Measurements from ENCODE around the gene DSTN.

The DSTN gene

DNA sequence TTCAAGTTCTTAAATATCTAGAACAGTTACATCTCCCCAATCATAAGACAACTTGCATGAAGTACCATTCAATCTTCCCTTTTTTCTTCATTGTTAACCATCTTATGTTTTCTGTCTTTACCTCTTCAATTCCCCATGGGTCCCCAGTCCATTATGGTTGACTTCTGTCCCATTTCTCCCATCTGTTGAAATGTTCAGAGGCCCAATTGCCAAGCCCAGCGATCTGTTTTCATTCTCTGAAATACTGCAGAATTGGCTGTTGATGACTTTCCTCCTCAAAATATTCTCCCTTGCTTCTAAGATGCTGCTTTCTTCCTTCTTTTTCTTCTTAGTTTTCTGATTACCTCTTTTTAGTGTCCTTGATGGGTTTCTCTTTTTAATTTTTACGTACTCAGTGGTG lies 26.0 kb downstream of the DSTN start:
- Histone ChIP-seq H3K27ac (ENCODE audit: low read depth, low read length, severe bottlenecking) (no peak overlapping the region), H3K4me3 (ENCODE audit: extremely low read depth, insufficient read depth, low read length, poor library complexity, severe bottlenecking) (no peak overlapping the region), H3K36me3 (ENCODE audit: control insufficient read depth, insufficient read depth, low read length) (peaks cover 49% of the 10 kb centered on the region)

DNA sequence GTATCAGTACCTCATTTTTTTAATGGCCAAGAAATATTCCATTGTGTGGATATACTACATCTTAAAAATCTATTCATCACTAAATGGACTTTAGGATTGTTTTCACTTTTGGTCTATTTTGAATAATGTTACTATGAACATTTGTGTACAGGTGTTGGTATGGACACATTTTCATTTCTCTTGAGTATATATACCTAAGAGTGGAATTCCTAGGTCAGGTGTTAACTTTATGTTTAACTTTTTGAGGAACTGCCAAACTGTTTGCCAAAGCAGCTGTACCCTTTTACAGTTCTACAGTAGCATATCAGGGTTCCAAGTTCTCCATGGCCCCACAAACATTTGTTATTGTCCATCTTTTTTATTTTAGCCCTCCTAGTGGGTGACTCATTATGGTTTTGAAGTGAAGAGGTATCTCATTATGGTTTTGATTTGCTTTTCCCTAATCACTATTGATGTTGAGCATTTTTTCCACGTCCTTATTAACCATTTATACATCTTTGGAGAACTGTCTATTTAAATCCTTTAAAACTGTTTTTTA lies 28.2 kb downstream of the DSTN start:
- H3K27ac ChIP-seq (ENCODE audit: low read depth, low read length, severe bottlenecking), result no peak overlapping the region
- H3K4me1 ChIP-seq (ENCODE audit: control insufficient read depth, insufficient read depth, low read length, poor library complexity, severe bottlenecking), result peaks cover 8% of the 10 kb centered on the region
- H3K36me3 ChIP-seq (ENCODE audit: control insufficient read depth, insufficient read depth, low read length), result peaks cover 50% of the 10 kb centered on the region
- no CpG with 5 or more reads among the region's 1 CpG for WGBS, 2 experiments (ENCODE audit: insufficient coverage in 2 of 2)
- no peak overlapping the region for H3K4me3 ChIP-seq (ENCODE audit: extremely low read depth, insufficient read depth, low read length, poor library complexity, severe bottlenecking)
- H3K9me3 ChIP-seq (ENCODE audit: control insufficient read depth, low read length), result no peaks in the 10 kb centered on the region

More for the DNA sequence above, 26.0 kb downstream of the DSTN start:
- Histone ChIP-seq H3K9me3 (ENCODE audit: control insufficient read depth, low read length) (no peaks in the 10 kb centered on the region), H3K4me1 (ENCODE audit: control insufficient read depth, insufficient read depth, low read length, poor library complexity, severe bottlenecking) (peaks cover 8% of the 10 kb centered on the region)
- WGBS, 2 experiments (ENCODE audit: insufficient coverage in 2 of 2), result 100% methylated on average over 1 of the region's 2 CpGs

DNA sequence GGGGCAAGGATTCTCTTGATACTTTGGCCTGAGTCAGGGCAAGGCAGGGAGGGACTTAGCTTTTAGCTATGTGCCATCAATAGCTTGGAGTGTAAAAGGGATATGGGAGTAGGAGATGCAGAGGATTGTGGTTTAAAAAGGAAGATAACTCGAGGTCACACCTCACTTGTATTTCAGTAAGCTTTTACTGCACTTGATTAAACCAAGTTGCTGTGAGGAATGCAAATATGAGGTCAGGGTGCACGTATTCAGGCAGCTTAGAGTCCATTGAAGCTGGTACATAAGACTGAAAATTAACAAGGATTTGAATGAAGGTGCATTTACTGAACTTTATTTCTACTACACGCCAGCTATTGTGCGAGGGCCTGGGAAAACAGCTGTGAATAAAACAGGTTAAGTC lies 32.1 kb downstream of the DSTN start:
- H3K4me1 ChIP-seq (ENCODE audit: control insufficient read depth, insufficient read depth, low read length, poor library complexity, severe bottlenecking), result no peaks in the 10 kb centered on the region
- no peak overlapping the region for H3K27ac ChIP-seq (ENCODE audit: low read depth, low read length, severe bottlenecking)
- H3K36me3 ChIP-seq (ENCODE audit: control insufficient read depth, insufficient read depth, low read length), result peaks cover 85% of the 10 kb centered on the region
- H3K9me3 ChIP-seq (ENCODE audit: control insufficient read depth, low read length), result no peaks in the 10 kb centered on the region
- H3K4me3 ChIP-seq (ENCODE audit: extremely low read depth, insufficient read depth, low read length, poor library complexity, severe bottlenecking), result no peak overlapping the region
- WGBS, 2 experiments (ENCODE audit: insufficient coverage in 2 of 2), result 70 to 88% methylated on average over 3 to 4 of the region's 4 CpGs

DNA sequence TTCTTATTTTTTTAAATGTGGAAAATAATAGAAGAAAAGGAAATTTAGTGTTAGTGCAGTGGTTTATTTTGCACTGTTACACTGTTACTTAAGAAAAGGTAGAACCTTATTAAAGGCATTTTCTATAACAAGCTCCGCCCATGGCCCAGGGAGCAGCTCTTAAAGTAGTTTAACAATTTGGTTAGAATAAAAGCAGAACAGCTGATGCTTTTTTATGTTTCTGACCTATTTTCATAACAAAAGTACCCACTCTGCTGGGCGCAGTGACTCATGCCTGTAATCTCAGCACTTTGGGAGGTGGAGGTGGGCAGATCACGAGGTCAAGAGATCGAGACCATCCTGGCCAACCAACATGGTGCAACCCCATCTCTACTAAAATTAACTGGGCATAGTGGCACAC lies 32.6 kb downstream of the DSTN start:
- Histone ChIP-seq H3K27ac (ENCODE audit: low read depth, low read length, severe bottlenecking) (no peak overlapping the region), H3K36me3 (ENCODE audit: control insufficient read depth, insufficient read depth, low read length) (peaks cover 86% of the 10 kb centered on the region), H3K9me3 (ENCODE audit: control insufficient read depth, low read length) (no peaks in the 10 kb centered on the region), H3K4me1 (ENCODE audit: control insufficient read depth, insufficient read depth, low read length, poor library complexity, severe bottlenecking) (no peaks in the 10 kb centered on the region), H3K4me3 (ENCODE audit: extremely low read depth, insufficient read depth, low read length, poor library complexity, severe bottlenecking) (no peak overlapping the region)
- 100% methylated on average over 3 of the region's 4 CpGs; no CpG with 5 or more reads in 1 of the 2 experiments for WGBS, 2 experiments (ENCODE audit: insufficient coverage in 2 of 2)

DNA sequence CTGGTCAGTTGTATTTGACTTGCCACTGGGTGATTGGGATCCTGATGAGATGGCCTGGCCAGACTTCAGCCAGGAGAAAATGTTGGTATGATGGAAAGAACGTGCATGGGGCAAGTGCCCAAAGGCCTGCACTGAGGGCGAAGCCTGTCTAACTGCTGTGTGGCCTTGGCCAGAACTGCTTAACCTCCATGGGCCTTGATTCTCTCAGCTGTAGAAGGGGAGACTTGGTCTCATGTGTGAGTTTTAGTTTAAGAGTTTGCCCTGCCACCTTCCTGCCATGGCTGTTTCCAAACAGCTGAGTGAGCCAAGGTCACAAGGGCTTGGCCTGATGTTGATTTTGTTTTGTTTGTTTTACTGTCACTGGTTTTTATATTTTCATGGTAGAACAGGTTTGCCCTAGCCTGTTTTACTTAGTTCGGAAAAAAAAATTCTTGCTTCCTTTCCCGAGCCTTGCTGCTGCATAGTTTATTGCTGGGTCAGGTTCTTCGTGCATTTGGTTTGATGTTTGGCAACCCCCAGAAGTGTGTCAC lies 35.3 kb downstream of the DSTN start:
- Histone ChIP-seq H3K4me1 (ENCODE audit: control insufficient read depth, insufficient read depth, low read length, poor library complexity, severe bottlenecking) (no peaks in the 10 kb centered on the region), H3K36me3 (ENCODE audit: control insufficient read depth, insufficient read depth, low read length) (peaks cover 83% of the 10 kb centered on the region), H3K9me3 (ENCODE audit: control insufficient read depth, low read length) (no peaks in the 10 kb centered on the region), H3K4me3 (ENCODE audit: extremely low read depth, insufficient read depth, low read length, poor library complexity, severe bottlenecking) (no peak overlapping the region), H3K27ac (ENCODE audit: low read depth, low read length, severe bottlenecking) (no peak overlapping the region)
- 93 to 95% methylated on average over 5 of the region's 5 CpGs for WGBS, 2 experiments (ENCODE audit: insufficient coverage in 2 of 2)

DNA sequence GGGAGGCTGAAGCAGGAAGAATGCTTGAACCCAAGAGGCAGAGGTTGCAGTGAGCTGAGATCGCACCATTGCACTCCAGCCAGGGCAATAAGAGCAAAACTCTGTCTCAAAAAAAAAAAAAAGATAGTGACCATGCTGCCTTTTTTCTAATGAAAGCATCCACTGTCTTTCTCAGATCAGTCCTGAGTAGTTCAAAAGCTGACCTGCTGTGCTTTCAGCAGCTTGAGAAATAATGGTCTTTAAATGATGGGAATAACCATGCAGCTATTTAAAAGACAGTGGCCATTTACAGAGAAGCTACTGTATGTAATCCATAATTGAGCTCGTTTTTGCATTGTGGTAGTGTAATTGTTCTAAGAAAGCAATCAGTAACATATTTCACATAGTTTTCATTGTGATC lies 36.1 kb downstream of the DSTN start:
- Histone ChIP-seq H3K27ac (ENCODE audit: low read depth, low read length, severe bottlenecking) (no peak overlapping the region), H3K4me3 (ENCODE audit: extremely low read depth, insufficient read depth, low read length, poor library complexity, severe bottlenecking) (no peak overlapping the region), H3K4me1 (ENCODE audit: control insufficient read depth, insufficient read depth, low read length, poor library complexity, severe bottlenecking) (no peaks in the 10 kb centered on the region), H3K36me3 (ENCODE audit: control insufficient read depth, insufficient read depth, low read length) (peaks cover 83% of the 10 kb centered on the region), H3K9me3 (ENCODE audit: control insufficient read depth, low read length) (no peaks in the 10 kb centered on the region)
- WGBS, 2 experiments (ENCODE audit: insufficient coverage in 2 of 2), result 83% methylated on average over 1 of the region's 2 CpGs; no CpG with 5 or more reads in 1 of the 2 experiments

DNA sequence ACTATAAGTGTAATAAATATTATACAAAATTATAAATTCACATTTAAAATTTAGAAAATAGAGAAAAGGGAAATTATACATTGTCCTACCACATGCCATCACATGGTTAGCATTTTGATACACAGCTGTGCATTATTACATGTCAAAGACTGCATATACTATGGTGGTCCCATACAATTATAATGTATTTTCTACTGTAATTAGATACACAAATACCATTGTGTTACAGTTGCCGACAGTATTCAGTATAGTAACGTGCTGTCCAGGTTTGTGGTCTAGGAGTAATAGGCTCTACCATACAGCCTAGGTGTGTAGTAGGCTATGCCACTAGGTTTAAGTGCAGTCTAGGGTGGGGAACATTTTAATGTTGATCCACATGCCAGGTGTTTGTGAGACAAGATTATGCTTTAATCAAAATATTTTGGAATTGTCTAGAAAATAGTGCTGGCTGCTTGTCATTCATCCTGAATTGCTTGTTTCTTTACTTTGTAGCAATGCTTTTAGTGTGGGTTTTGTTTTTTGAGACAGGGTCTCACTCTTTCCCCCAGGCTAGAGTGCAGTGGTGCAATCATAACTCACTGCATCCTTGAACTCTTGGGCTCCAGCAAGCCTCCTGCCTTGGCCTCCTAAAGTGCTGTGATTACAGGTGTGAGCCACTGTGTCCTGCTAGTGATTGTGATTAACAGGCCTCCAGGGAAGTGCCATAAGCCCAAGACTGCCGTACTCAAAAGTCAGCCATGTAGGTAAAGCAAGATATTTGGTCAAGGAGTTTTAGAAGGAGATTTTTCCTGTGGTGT lies 39.0 kb downstream of the DSTN start:
- Histone ChIP-seq H3K4me1 (ENCODE audit: control insufficient read depth, insufficient read depth, low read length, poor library complexity, severe bottlenecking) (peaks cover under 1% of the 10 kb centered on the region), H3K9me3 (ENCODE audit: control insufficient read depth, low read length) (no peaks in the 10 kb centered on the region), H3K4me3 (ENCODE audit: extremely low read depth, insufficient read depth, low read length, poor library complexity, severe bottlenecking) (no peak overlapping the region), H3K27ac (ENCODE audit: low read depth, low read length, severe bottlenecking) (no peak overlapping the region), H3K36me3 (ENCODE audit: control insufficient read depth, insufficient read depth, low read length) (peaks cover 64% of the 10 kb centered on the region)
- WGBS, 2 experiments (ENCODE audit: insufficient coverage in 2 of 2), result 88 to 90% methylated on average over 2 to 3 of the region's 3 CpGs

DNA sequence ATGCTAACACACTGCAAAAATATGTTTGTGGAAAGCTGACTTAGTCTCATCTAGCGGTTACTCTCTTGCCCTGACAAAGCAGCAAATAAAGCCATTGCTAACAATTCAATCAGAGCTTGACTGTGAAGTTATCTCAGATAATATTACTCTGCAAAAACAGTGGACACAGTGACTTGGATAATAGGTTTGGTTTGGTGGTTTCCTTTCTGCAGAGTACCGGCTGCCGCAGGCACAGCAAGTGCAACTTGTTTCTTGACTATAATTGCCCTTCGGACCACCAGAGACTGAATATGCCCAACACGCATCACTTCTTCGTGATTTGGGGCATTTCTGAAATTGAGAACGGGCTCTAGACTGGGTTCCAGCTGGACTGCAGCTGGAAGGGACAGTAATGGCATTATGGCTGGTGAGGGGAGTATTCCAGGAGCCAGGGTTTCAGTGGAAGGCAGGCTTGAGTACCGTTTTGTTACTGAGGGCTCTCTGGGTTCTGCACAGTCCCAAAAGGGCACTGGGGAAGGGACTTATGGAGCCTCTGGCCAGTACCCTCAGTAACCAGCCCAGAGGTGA lies 40.0 kb downstream of the DSTN start:
- H3K36me3 ChIP-seq (ENCODE audit: control insufficient read depth, insufficient read depth, low read length), result peaks cover 63% of the 10 kb centered on the region
- no peak overlapping the region for H3K4me3 ChIP-seq (ENCODE audit: extremely low read depth, insufficient read depth, low read length, poor library complexity, severe bottlenecking)
- no peak overlapping the region for H3K27ac ChIP-seq (ENCODE audit: low read depth, low read length, severe bottlenecking)
- H3K4me1 ChIP-seq (ENCODE audit: control insufficient read depth, insufficient read depth, low read length, poor library complexity, severe bottlenecking), result peaks cover 3% of the 10 kb centered on the region
- 90 to 94% methylated on average over 7 to 8 of the region's 8 CpGs for WGBS, 2 experiments (ENCODE audit: insufficient coverage in 2 of 2)
- H3K9me3 ChIP-seq (ENCODE audit: control insufficient read depth, low read length), result no peaks in the 10 kb centered on the region

DNA sequence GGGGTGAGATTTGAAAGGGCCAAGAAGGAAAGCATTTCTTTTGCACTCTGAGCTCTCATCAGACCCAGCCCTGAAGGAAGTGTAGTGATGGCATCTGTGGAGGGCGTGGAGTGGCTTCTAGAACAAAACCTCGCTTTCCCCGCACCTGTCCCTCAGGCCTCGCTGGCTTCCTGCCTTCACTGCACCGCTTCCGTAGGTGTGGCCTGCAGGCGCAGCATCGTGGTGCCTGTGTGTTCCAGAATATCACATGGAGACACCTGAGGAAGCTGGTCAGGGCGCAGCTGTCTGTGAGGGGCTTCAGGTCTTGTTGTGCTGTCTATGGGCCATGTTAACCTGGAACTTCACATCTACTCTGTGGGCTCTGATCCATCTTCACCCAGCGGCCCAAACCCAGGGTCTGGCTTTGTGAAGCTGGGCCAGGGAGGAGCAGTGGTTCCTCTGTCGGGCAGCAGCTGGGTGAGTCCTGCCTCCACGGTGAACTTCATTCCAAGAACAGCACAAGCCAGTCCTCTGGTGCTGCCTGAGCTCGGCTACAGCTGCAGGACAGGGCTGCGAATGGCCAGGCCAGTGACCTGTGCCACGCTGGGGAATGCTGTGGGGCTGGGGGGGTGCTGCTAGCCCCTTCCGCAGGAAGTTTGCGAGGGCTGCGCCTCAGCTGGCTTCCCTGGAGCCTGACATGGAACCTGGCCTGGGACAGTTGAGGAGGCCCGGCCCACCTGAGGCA lies 40.9 kb downstream of the DSTN start:
- Histone ChIP-seq H3K27ac (ENCODE audit: low read depth, low read length, severe bottlenecking) (no peak overlapping the region), H3K4me3 (ENCODE audit: extremely low read depth, insufficient read depth, low read length, poor library complexity, severe bottlenecking) (no peak overlapping the region)
- 93 to 95% methylated on average over 17 of the region's 19 CpGs for WGBS, 2 experiments (ENCODE audit: insufficient coverage in 2 of 2)

DNA sequence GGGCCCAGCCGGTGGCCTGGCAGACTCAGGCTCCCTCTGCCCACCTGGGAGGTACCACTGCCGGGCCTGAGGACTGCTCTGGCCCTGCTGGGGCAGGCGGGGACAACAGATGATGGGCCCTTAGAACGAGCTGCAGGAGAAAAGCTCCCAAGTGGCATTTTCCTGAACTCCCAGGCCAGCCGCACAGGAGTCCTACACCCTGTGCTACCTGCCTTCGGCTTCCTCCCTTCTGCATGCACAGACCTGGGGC lies 41.3 kb downstream of the DSTN start:
- H3K9me3 ChIP-seq (ENCODE audit: control insufficient read depth, low read length), result no peaks in the 10 kb centered on the region
- WGBS, 2 experiments (ENCODE audit: insufficient coverage in 2 of 2), result 72 to 76% methylated on average over 6 of the region's 6 CpGs

More for the DNA sequence above, 40.9 kb downstream of the DSTN start:
- no peaks in the 10 kb centered on the region for H3K9me3 ChIP-seq (ENCODE audit: control insufficient read depth, low read length)
- H3K4me1 ChIP-seq (ENCODE audit: control insufficient read depth, insufficient read depth, low read length, poor library complexity, severe bottlenecking), result peaks cover 3% of the 10 kb centered on the region
- peaks cover 64% of the 10 kb centered on the region for H3K36me3 ChIP-seq (ENCODE audit: control insufficient read depth, insufficient read depth, low read length)

More for the DNA sequence above, 41.3 kb downstream of the DSTN start:
- Histone ChIP-seq H3K4me3 (ENCODE audit: extremely low read depth, insufficient read depth, low read length, poor library complexity, severe bottlenecking) (no peak overlapping the region), H3K4me1 (ENCODE audit: control insufficient read depth, insufficient read depth, low read length, poor library complexity, severe bottlenecking) (peaks cover 3% of the 10 kb centered on the region), H3K27ac (ENCODE audit: low read depth, low read length, severe bottlenecking) (no peak overlapping the region), H3K36me3 (ENCODE audit: control insufficient read depth, insufficient read depth, low read length) (peaks cover 64% of the 10 kb centered on the region)
